SIG-M5 treated with dmso at 0.1 percent for 504 hours (cell line): ENCODE data around the gene SEPTIN2.
"Not testable (repeated sequence)": the region's sequence is repeated elsewhere in the genome, so short reads cannot be mapped to it uniquely, and the experiment has no call there.

Experiments used
- DNase-seq: peaks from one replicate; lab custom pipeline; 2025; ENCODE audit not compliant: unreplicated experiment; lab: John Stamatoyannopoulos, UW

SEPTIN2 gene

GRCh38 chr2:241313543-241314095, 2.1 kb upstream of the SEPTIN2 start:
- DNase-seq, result no peak

- DNase-seq, result peak; percentile 81
Observed at GRCh38 chr2:241314226-241315092, 1.3 kb upstream of the SEPTIN2 start.

- DNase-seq, result peak; percentile 95
Observed at GRCh38 chr2:241315093-241315878, 439 bp upstream of the SEPTIN2 start, which contains the start of gene HDLBP. Gene HDLBP, minus strand, starts transcription at chr2:241315672. Its CDS starts 48,803 bp downstream, at chr2:241266869.

- no peak for DNase-seq
Observed at GRCh38 chr2:241316825-241317224, 1.1 kb downstream of the SEPTIN2 start.

GRCh38 chr2:241317391-241317790, 1.7 kb downstream of the SEPTIN2 start:
- peak; percentile 73 for DNase-seq

GRCh38 chr2:241318830-241319229, 3.1 kb downstream of the SEPTIN2 start:
- not testable (repeated sequence) for DNase-seq

- DNase-seq, result no peak
Observed at GRCh38 chr2:241320394-241320793, 4.7 kb downstream of the SEPTIN2 start.

GRCh38 chr2:241321033-241321432, 5.3 kb downstream of the SEPTIN2 start:
- DNase-seq, result no peak

- DNase-seq, result no peak
Observed at GRCh38 chr2:241321886-241322285, 6.2 kb downstream of the SEPTIN2 start.

- DNase-seq, result no peak
Observed at GRCh38 chr2:241323778-241324177, 8.1 kb downstream of the SEPTIN2 start.

- no peak for DNase-seq
Observed at GRCh38 chr2:241324775-241325174, 9.1 kb downstream of the SEPTIN2 start.

- no peak for DNase-seq
Observed at GRCh38 chr2:241325257-241325656, 9.5 kb downstream of the SEPTIN2 start.

GRCh38 chr2:241329669-241330615, 14.2 kb downstream of the SEPTIN2 start:
- no peak for DNase-seq

- DNase-seq, result no peak
Observed at GRCh38 chr2:241330616-241330981, 14.9 kb downstream of the SEPTIN2 start.

GRCh38 chr2:241334813-241335212, 19.1 kb downstream of the SEPTIN2 start:
- no peak for DNase-seq

- DNase-seq, result no peak
Observed at GRCh38 chr2:241339839-241340630, 24.3 kb downstream of the SEPTIN2 start.

GRCh38 chr2:241340631-241341163, 25.0 kb downstream of the SEPTIN2 start:
- DNase-seq, result no peak

- DNase-seq, result no peak
Observed at GRCh38 chr2:241344925-241345651, 29.4 kb downstream of the SEPTIN2 start.

GRCh38 chr2:241349941-241350340, 34.2 kb downstream of the SEPTIN2 start:
- no peak for DNase-seq
